Heart left ventricle (tissue), 16 donors: ENCODE data around the gene PARP1. TPM values are rescaled to one million over a fixed set of nuclear protein-coding genes. Genes with fewer than 3 reads are reported as not detected.

Source experiments
- ATAC-seq, 4 donors: fragments of 200-7000 bp; cut with Tn5 transposase; one replicate each; pipeline ENCODE4 v1.9.1; 2020 to 2022; ENCODE audit warnings: moderate library complexity in 4 of 4, mild to moderate bottlenecking in 3 of 4, moderate number of reproducible peaks in 1 of 4
- DNase-seq, 5 donors: peaks; one replicate each; pipeline ENCODE4 v3.0.0-alpha.2; 2020
- H3K27ac ChIP-seq, 12 donors: fragments of 200-600 bp; sonication (generic) in 4 of 12; one replicate each; pipeline versions ENCODE4 v1.5.0 to v1.8.0; 2016 to 2022; ENCODE audit warnings: mild to moderate bottlenecking in 2 of 12
- H3K27me3 ChIP-seq, 9 donors: fragments of 200-600 bp; sonication (generic) in 2 of 9; one replicate each; pipeline versions ENCODE4 v1.5.1 to v1.8.0; 2016 to 2022; ENCODE audit warnings: mild to moderate bottlenecking in 3 of 9
- H3K36me3 ChIP-seq, 9 donors: fragments of 200-600 bp; sonication (generic) in 2 of 9; one replicate each; pipeline versions ENCODE4 v1.5.0 to v1.8.0; 2018 to 2022; ENCODE audit warnings: mild to moderate bottlenecking in 2 of 9
- H3K4me1 ChIP-seq, 12 donors: fragments of 200-600 bp; sonication (generic) in 4 of 12; one replicate each; pipeline versions ENCODE4 v1.5.0 to v1.8.0; 2016 to 2022; ENCODE audit warnings: mild to moderate bottlenecking in 3 of 12
- H3K4me3 ChIP-seq, 12 donors: fragments of 200-600 bp; sonication (generic) in 4 of 12; one replicate each; pipeline versions ENCODE4 v1.5.0 to v1.8.0; 2017 to 2022; ENCODE audit warnings: mild to moderate bottlenecking in 9 of 12, moderate library complexity in 4 of 12
- H3K9me3 ChIP-seq, 12 donors: fragments of 200-600 bp; sonication (generic) in 4 of 12; one replicate each; pipeline versions ENCODE4 v1.5.0 to v1.8.0; 2016 to 2022; ENCODE audit warnings: mild to moderate bottlenecking in 1 of 12
- CTCF ChIP-seq, 12 donors: fragments of 200-600 bp; sonication (generic) in 4 of 12; IDR thresholded peaks; one replicate each; pipeline versions ENCODE4 v1.5.0 to v1.8.0; 2018 to 2022; ENCODE audit warnings: antibody characterized with exemption in 12 of 12, mild to moderate bottlenecking in 5 of 12
- POLR2A ChIP-seq, 2 donors: fragments of 450-650 bp; IDR thresholded peaks; one replicate each; pipeline ENCODE4 v1.6.1; 2017; ENCODE audit warnings: antibody characterized with exemption in 2 of 2, mild to moderate bottlenecking in 2 of 2, moderate library complexity in 2 of 2
- WGBS, 4 donors: extraction: QIAGEN DNeasy Blood & Tissue Kit in 2 of 4; methylation state at CpG; one replicate each; pipeline versions ENCODE4 v1.1.5 to v1.1.7; 2013 to 2018; 5-methylcytosine and 5-hydroxymethylcytosine counted together
- intact Hi-C, 10 donors: fragments of 100-400 bp; cut with DNase I; formaldehyde crosslinking; loops; one replicate each; pipeline versions ENCODE4 v1.11.1 to v1.14.2; 2022
- polyA plus RNA-seq, 2 donors: library from polyadenylated mRNA; stranded (reverse); fragments of 200-250 nt; gene quantifications; one replicate each; pipeline ENCODE4 v1.2.3, GENCODE V29; 2013
- total RNA-seq, 9 donors: library from RNA; depleted of rRNA in 2 of 9; stranded (reverse); fragments of >200 nt in 2 of 9; fragmentation: NEBNext Ultra II Directional in 3 of 9; extraction: Animal tissue kit (Norgen Biotek cat#: 25700) in 3 of 9; gene quantifications; one replicate each; pipeline versions ENCODE4 v1.1.0 to v1.2.4, GENCODE V29; 2016 to 2023
- donor health status: ischemic (EF 13 %, LVEDD 7.1; RV severe dilation, severe dysfunction).
- donor health status: healthy with polysubstance abuse.
- donor health status: DM: no; HTN: yes; CAD: no.
- donor health status: DM: no; HTN: no; CAD: no.
- donor health status: ischemic (EF 25% LVEDD 6.9; RV normal size, moderate dysfunction).
- donor health status: ischemic (EF 25% LVEDD 5.7; RV mildly dilated, moderate dysfunction).
- donor health status: healthy.
- donor health status: DM: yes; HTN: yes; CAD: no.
- donor health status: ischemic (EF 35%, LVEDD 5.7; RV mildly dilated, moderate dysfunction).
- donor health status: nonischemic (EF 11% LVEDD 7.7; RV severe dilation, severe dysfunction).
- donor health status: DM: yes; HTN: yes; CAD: no.
- donor health status: PGD.
- donor health status: ischemic (EF 29% LVEDD 5.4; RV normal size, mild dysfunction).
- donor health status: nonischemic (EF 23%, LVEDD 6.1; RV moderate dilation, normal function).

Gene PARP1
- total and polyA plus RNA-seq, 11 donors: 50.4 to 168 (median 111) TPM

- intact Hi-C loops: no loop called here
- Histone ChIP-seq H3K9me3 (no peaks in the 10 kb centered on the region), H3K27me3 (no peaks in the 10 kb centered on the region), H3K27ac (no peak overlapping the region), H3K4me1 (no peaks in the 10 kb centered on the region), H3K4me3 (no peak overlapping the region), H3K36me3 (no peaks in the 10 kb centered on the region)
- ATAC-seq (no peak), DNase-seq (no peak)
- WGBS, 4 donors: 59 to 77% (median 74%) methylated on average over 2 of the region's 2 CpGs
- TF ChIP-seq POLR2A (IDR thresholded peaks at IDR 0.05) (no peak), CTCF (IDR thresholded peaks at IDR 0.05) (no peak)
Observed at GRCh38 chr1:226454349-226454748, 46.5 kb upstream of the PARP1 start.

GRCh38 chr1:226453015-226453704, 45.3 kb upstream of the PARP1 start:
- 86 to 94% (median 92%) methylated on average over 7 of the region's 7 CpGs for WGBS, 4 donors
- Histone ChIP-seq H3K4me1 (no peaks in the 10 kb centered on the region), H3K27me3 (no peaks in the 10 kb centered on the region), H3K27ac (no peak overlapping the region), H3K9me3 (no peaks in the 10 kb centered on the region), H3K36me3 (no peaks in the 10 kb centered on the region), H3K4me3 (no peak overlapping the region)
- TF ChIP-seq CTCF (IDR thresholded peaks at IDR 0.05) (no peak), POLR2A (IDR thresholded peaks at IDR 0.05) (no peak)
- ATAC-seq (no peak), DNase-seq (no peak)
- intact Hi-C loops: no loop called here

- H3K4me1 ChIP-seq: no peaks in the 10 kb centered on the region
- H3K4me3 ChIP-seq: no peak overlapping the region
- 59 to 74% (median 68%) methylated on average over 2 of the region's 2 CpGs for WGBS, 4 donors
- ATAC-seq (no peak), DNase-seq (no peak)
- H3K9me3 ChIP-seq: no peaks in the 10 kb centered on the region
- TF ChIP-seq POLR2A (IDR thresholded peaks at IDR 0.05) (no peak), CTCF (IDR thresholded peaks at IDR 0.05) (no peak)
- no peaks in the 10 kb centered on the region for H3K36me3 ChIP-seq
- intact Hi-C loops: no loop called here
- no peak overlapping the region for H3K27ac ChIP-seq
- H3K27me3 ChIP-seq: no peaks in the 10 kb centered on the region
Observed at GRCh38 chr1:226450688-226451087, 42.8 kb upstream of the PARP1 start.

- no peak overlapping the region for H3K27ac ChIP-seq
- intact Hi-C loops: no loop called here
- ATAC-seq: no peak
- DNase-seq: no peak
- TF ChIP-seq CTCF (IDR thresholded peaks at IDR 0.05): no peak
- TF ChIP-seq POLR2A (IDR thresholded peaks at IDR 0.05): no peak
- 59 to 96% (median 76%) methylated on average over 5 of the region's 5 CpGs for WGBS, 4 donors
- H3K36me3 ChIP-seq: no peaks in the 10 kb centered on the region
- H3K4me3 ChIP-seq: no peak overlapping the region
- H3K9me3 ChIP-seq: no peaks in the 10 kb centered on the region
- H3K4me1 ChIP-seq: no peaks in the 10 kb centered on the region
- no peaks in the 10 kb centered on the region for H3K27me3 ChIP-seq
Observed at GRCh38 chr1:226449823-226450222, 41.9 kb upstream of the PARP1 start.
